ENCODE measurements around the gene KIAA0825. TPM values are rescaled to one million over a fixed set of nuclear protein-coding genes. Genes with fewer than 3 reads are reported as not detected.
"Not testable (repeated sequence)": the region's sequence is repeated elsewhere in the genome, so short reads cannot be mapped to it uniquely, and the experiment has no call there.

KIAA0825 gene
- total and polyA plus RNA-seq, 8 donors: 5.1 to 6.9 (median 6.5) TPM

- DNase-seq: no peak
- Histone ChIP-seq H3K27me3 (no peaks in the 10 kb centered on the region), H3K9me3 (no peaks in the 10 kb centered on the region), H3K4me1 (peaks cover 0 to 2% of the 10 kb centered on the region in 2 donors), H3K36me3 (no peaks in the 10 kb centered on the region), H3K4me3 (no peak overlapping the region), H3K27ac (no peak overlapping the region)
- no peak for ATAC-seq
- intact Hi-C loops (cut with DNase I): no loop called here
- TF ChIP-seq CTCF (IDR thresholded peaks at IDR 0.05): no peak
Observed at GRCh38 chr5:94361832-94362796, 256.3 kb downstream of the KIAA0825 start.

DNA sequence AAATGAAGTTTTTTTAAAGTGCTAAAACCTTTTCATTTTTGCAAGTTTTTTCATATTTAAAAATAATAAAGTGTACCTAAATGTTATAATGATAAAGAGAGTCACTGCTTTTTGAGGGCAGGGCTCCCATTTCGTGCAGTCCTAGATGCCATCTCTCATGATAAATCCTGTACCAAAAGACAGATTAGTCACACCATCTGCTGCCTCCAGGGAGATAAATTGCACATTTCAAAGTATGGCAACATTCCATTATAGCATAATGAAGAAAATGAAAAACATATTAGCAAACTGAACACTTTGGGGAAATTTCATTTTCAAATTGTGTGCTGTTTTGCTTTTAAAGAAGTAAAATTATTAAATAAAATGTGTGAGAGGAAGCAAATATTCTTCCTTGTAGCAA, 257.2 kb downstream of the KIAA0825 start:
- H3K9me3 ChIP-seq: no peaks in the 10 kb centered on the region
- intact Hi-C loops (cut with DNase I): no loop called here
- H3K4me3 ChIP-seq: no peak overlapping the region
- no peak for TF ChIP-seq CTCF (IDR thresholded peaks at IDR 0.05)
- no peak for ATAC-seq
- H3K36me3 ChIP-seq: no peaks in the 10 kb centered on the region
- no peak for DNase-seq
- H3K27me3 ChIP-seq: no peaks in the 10 kb centered on the region
- H3K27ac ChIP-seq: no peak overlapping the region
- no peaks in the 10 kb centered on the region for H3K4me1 ChIP-seq

GRCh38 chr5:94360382-94361130, 257.8 kb downstream of the KIAA0825 start:
- H3K4me1 ChIP-seq: no peaks in the 10 kb centered on the region
- H3K27ac ChIP-seq: no peak overlapping the region
- DNase-seq (no peak), ATAC-seq (no peak)
- no peaks in the 10 kb centered on the region for H3K27me3 ChIP-seq
- intact Hi-C loops (cut with DNase I): no loop called here
- TF ChIP-seq CTCF (IDR thresholded peaks at IDR 0.05): no peak
- no peak overlapping the region for H3K4me3 ChIP-seq
- no peaks in the 10 kb centered on the region for H3K9me3 ChIP-seq
- no peaks in the 10 kb centered on the region for H3K36me3 ChIP-seq

DNA sequence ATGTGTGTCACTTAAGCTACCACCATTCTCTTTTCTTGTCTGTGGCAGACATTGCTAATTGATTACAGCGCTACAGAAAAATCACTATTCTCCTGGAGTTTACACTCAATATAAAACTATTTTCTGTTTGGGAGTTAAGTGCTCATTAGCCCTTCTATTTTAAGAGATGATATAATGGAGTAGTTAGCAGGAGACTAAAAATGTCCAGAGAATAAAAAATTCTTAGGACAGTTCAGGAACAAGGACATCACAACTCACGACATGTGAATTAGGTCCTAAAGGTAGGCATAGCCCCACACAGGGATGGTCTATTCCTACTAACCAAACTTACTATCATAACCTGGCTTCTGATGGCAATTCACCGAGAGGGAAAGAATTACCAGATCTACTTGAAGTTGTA, 258.5 kb downstream of the KIAA0825 start:
- intact Hi-C loops (cut with DNase I): no loop called here
- H3K9me3 ChIP-seq: no peaks in the 10 kb centered on the region
- no peaks in the 10 kb centered on the region for H3K27me3 ChIP-seq
- H3K4me1 ChIP-seq: no peaks in the 10 kb centered on the region
- TF ChIP-seq CTCF (IDR thresholded peaks at IDR 0.05): no peak
- H3K27ac ChIP-seq: no peak overlapping the region
- H3K4me3 ChIP-seq: no peak overlapping the region
- DNase-seq: no peak
- ATAC-seq: no peak
- no peaks in the 10 kb centered on the region for H3K36me3 ChIP-seq

DNA sequence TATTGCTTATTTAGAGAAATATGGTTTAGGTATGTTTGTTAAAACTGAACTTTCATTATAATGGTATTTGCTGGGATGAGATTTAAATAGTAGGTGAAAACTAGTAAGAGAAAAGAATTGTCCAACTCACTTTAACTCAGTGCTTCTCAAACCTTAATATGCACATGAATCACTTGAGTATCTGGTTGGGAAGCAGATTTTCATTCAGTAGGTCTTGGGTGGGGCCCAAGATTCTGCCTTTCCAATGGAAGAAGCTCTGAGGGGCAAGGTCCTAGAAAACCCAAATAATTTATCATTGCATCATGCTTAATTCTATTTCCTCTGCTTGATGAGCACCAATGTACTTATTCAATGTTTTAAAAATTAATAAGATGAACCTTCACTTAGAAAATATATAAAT, 262.6 kb downstream of the KIAA0825 start:
- TF ChIP-seq CTCF (IDR thresholded peaks at IDR 0.05): no peak

GRCh38 chr5:94354837-94355485, 263.4 kb downstream of the KIAA0825 start:
- ATAC-seq; H3K4me3 ChIP-seq; H3K27ac ChIP-seq; DNase-seq; H3K27me3 ChIP-seq; H3K36me3 ChIP-seq; H3K9me3 ChIP-seq; H3K4me1 ChIP-seq; intact Hi-C loops (cut with DNase I): not testable (repeated sequence)

More for the DNA sequence above, 262.6 kb downstream of the KIAA0825 start:
- no peaks in the 10 kb centered on the region for H3K4me1 ChIP-seq
- no peak for DNase-seq
- no peak overlapping the region for H3K4me3 ChIP-seq
- H3K9me3 ChIP-seq: peaks cover 0 to 6% of the 10 kb centered on the region in 2 donors
- intact Hi-C loops (cut with DNase I): no loop called here
- no peak for ATAC-seq
- H3K27me3 ChIP-seq: no peaks in the 10 kb centered on the region
- no peak overlapping the region for H3K27ac ChIP-seq
- no peaks in the 10 kb centered on the region for H3K36me3 ChIP-seq
